DOHH2 (cell line): ENCODE data around the gene RAB3B.

Source experiments
- EZH2phosphoT487 ChIP-seq: fragments of 200-600 bp; sonication (generic); IDR thresholded peaks from 2 replicates; pipeline ENCODE4 v1.6.1; 2017; ENCODE audit warnings: borderline replicate concordance, mild to moderate bottlenecking, antibody characterized with exemption, low read length, moderate library complexity, mixed read lengths
- TF ChIP-seq, protein P1 (sequence below): fragments of 200-600 bp; sonication (generic); IDR thresholded peaks from one replicate; pipeline ENCODE4 v1.5.1; 2014; ENCODE audit warnings: antibody characterized with exemption, mild to moderate bottlenecking, low read depth, low read length; ENCODE audit not compliant: poor library complexity, severe bottlenecking

DNA sequence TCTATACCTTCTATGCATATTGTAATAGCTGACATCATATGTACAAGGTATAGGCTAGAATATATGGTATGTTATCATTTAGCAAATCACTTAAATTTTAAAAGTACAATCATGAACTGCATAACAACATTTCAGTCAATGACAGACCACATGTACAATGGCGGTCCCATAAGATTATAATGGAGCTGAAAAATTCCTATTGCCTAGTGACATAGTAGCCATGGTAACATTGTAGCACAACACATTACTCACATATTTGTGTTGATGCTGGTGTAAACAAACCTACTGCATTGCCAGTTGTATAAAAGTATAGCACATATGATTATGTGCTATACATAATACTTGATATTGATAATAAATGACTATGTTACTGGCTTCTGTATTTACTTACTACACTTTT, 8.9 kb downstream of the RAB3B start:
- TF ChIP-seq, protein P1, sequence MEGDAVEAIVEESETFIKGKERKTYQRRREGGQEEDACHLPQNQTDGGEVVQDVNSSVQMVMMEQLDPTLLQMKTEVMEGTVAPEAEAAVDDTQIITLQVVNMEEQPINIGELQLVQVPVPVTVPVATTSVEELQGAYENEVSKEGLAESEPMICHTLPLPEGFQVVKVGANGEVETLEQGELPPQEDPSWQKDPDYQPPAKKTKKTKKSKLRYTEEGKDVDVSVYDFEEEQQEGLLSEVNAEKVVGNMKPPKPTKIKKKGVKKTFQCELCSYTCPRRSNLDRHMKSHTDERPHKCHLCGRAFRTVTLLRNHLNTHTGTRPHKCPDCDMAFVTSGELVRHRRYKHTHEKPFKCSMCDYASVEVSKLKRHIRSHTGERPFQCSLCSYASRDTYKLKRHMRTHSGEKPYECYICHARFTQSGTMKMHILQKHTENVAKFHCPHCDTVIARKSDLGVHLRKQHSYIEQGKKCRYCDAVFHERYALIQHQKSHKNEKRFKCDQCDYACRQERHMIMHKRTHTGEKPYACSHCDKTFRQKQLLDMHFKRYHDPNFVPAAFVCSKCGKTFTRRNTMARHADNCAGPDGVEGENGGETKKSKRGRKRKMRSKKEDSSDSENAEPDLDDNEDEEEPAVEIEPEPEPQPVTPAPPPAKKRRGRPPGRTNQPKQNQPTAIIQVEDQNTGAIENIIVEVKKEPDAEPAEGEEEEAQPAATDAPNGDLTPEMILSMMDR, result no peak
- no peak for TF ChIP-seq EZH2phosphoT487
